T-cell (primary cell): ENCODE measurements around the gene THSD8. TPM values are rescaled to one million over a fixed set of nuclear protein-coding genes. Genes with fewer than 3 reads are reported as not detected.

ENCODE experiments used
- ATAC-seq, 4 experiments: fragments of 200-7000 bp in 3 of 4; fragments of 150-1000 bp in 1 of 4; cut with Tn5 transposase; replicated peaks in 1 of 4; 1 replicate in 3 of 4; 2 replicates in 1 of 4; pipeline ENCODE4 v1.10.0; 2021; ENCODE audit warnings: moderate library complexity in 3 of 4, mild to moderate bottlenecking in 2 of 4, moderate number of reproducible peaks in 1 of 4
- CTCF ChIA-PET, 2 donors: fragments of 300-600 bp; sonication (Branson Sonifier 250); formaldehyde crosslinking; loops; one replicate each; lab custom pipeline; 2022; ENCODE audit warnings: antibody characterized with exemption in 2 of 2; lab: Charles Lee
- POLR2A ChIA-PET, 2 donors: fragments of 300-600 bp; sonication (Branson Sonifier 250); formaldehyde crosslinking; loops; one replicate each; lab custom pipeline; 2022; ENCODE audit warnings: antibody characterized with exemption in 2 of 2; lab: Charles Lee
- DNase-seq, 35 experiments: peaks; one replicate each; pipeline versions ENCODE4 v3.0.0 to v3.0.0-alpha.2; 2013 to 2023
- H3K27ac ChIP-seq: one replicate; pipeline ENCODE4 v1.5.1; 2013; ENCODE audit warnings: low read length
- H3K27me3 ChIP-seq, 2 experiments: replicated peaks in 1 of 2; 1 replicate in 1 of 2; 2 replicates in 1 of 2; pipeline versions ENCODE4 v1.6.1 to v1.7.0; 2013; ENCODE audit warnings: low read length in 1 of 2, mixed read lengths in 1 of 2; ENCODE audit not compliant: control insufficient read depth in 2 of 2, insufficient read depth in 2 of 2; ENCODE audit errors: extremely low read depth in 1 of 2
- H3K36me3 ChIP-seq, 2 donors: 1 replicate in 1 of 2; 2 replicates in 1 of 2; pipeline versions ENCODE4 v1.6.1 to v1.7.0; 2013; ENCODE audit warnings: low read length in 1 of 2; ENCODE audit not compliant: control insufficient read depth in 2 of 2, insufficient read depth in 1 of 2; ENCODE audit errors: extremely low read depth in 1 of 2
- H3K4me1 ChIP-seq, 2 experiments: 1 replicate in 1 of 2; 2 replicates in 1 of 2; pipeline versions ENCODE4 v1.6.1 to v1.7.0; 2013; ENCODE audit warnings: low read length in 2 of 2, mixed read lengths in 1 of 2; ENCODE audit not compliant: insufficient read depth in 2 of 2, control insufficient read depth in 1 of 2; ENCODE audit errors: extremely low read depth in 1 of 2
- H3K4me3 ChIP-seq, 2 donors: 1 replicate in 1 of 2; 2 replicates in 1 of 2; pipeline versions ENCODE4 v1.5.1 to v1.7.0; 2013; ENCODE audit warnings: mild to moderate bottlenecking in 2 of 2, low read length in 1 of 2, moderate library complexity in 1 of 2; ENCODE audit not compliant: control insufficient read depth in 1 of 2; ENCODE audit errors: extremely low read depth in 1 of 2
- H3K9me3 ChIP-seq: 2 replicates; pipeline ENCODE4 v1.7.0; 2013
- H3K27ac Mint-ChIP-seq, 2 donors: one replicate each; pipeline ENCODE4 v1.8.0; 2020 to 2021; ENCODE audit warnings: mild to moderate bottlenecking in 2 of 2, mixed read lengths in 2 of 2
- H3K27me3 Mint-ChIP-seq, 2 donors: one replicate each; pipeline ENCODE4 v1.8.0; 2021 to 2022; ENCODE audit warnings: mixed read lengths in 2 of 2
- H3K36me3 Mint-ChIP-seq: one replicate; pipeline ENCODE4 v1.8.0; 2021; ENCODE audit warnings: mixed read lengths
- H3K4me1 Mint-ChIP-seq, 3 donors: one replicate each; pipeline ENCODE4 v1.8.0; 2020 to 2022; ENCODE audit warnings: mixed read lengths in 3 of 3, mild to moderate bottlenecking in 1 of 3
- H3K4me3 Mint-ChIP-seq, 3 donors: one replicate each; pipeline ENCODE4 v1.8.0; 2020 to 2022; ENCODE audit warnings: mild to moderate bottlenecking in 3 of 3, mixed read lengths in 3 of 3, moderate library complexity in 3 of 3
- H3K9me3 Mint-ChIP-seq, 3 donors: one replicate each; pipeline ENCODE4 v1.8.0; 2020 to 2022; ENCODE audit warnings: mixed read lengths in 3 of 3
- WGBS: methylation state at CpG from one replicate; pipeline ENCODE4 v1.1.5; 2013; ENCODE audit warnings: missing lambda C conversion rate; ENCODE audit not compliant: insufficient coverage; 5-methylcytosine and 5-hydroxymethylcytosine counted together
- total RNA-seq, 35 experiments: library from RNA in 6 of 35; stranded (reverse) in 6 of 35; fragments of 120-200 nt in 1 of 35; gene quantifications; one replicate each; pipeline versions ENCODE4 v1.2.1 to v1.2.4 and lab custom pipeline; 2013 to 2026

Gene THSD8
- total RNA-seq, 5 donors from 2014 or later (not counting 1 experiment from before 2014, with no cell fraction given), result 0.63 to 2.4 (median 0.97) TPM; not detected in 1

- POLR2A ChIA-PET, result interaction anchor here (0.7 to 2.8 kb wide), 2 partner anchors 13 to 18 kb away, joined by 4 to 10 read pairs; partner anchors contain the start of gene JUNB (in 1 of the 2)
- H3K36me3 Mint-ChIP-seq, result no peaks in the 10 kb centered on the region
- no peaks in the 10 kb centered on the region for H3K9me3 Mint-ChIP-seq
- no peaks in the 10 kb centered on the region for H3K9me3 ChIP-seq
- no peaks in the 10 kb centered on the region for H3K36me3 ChIP-seq
- WGBS, result 5% methylated on average over 19 of the region's 44 CpGs
- H3K27ac Mint-ChIP-seq, result peak overlapping the region; percentile 88
- H3K4me3 Mint-ChIP-seq, result peak overlapping the region; percentile 77 to 83 (median 82)
- DNase-seq (peak in 15 of 35 experiments; percentile 23 to 63 (median 46)), ATAC-seq (no peak)
- peaks cover 16 to 70% of the 10 kb centered on the region in 2 experiments for H3K4me1 ChIP-seq
- H3K27ac ChIP-seq, result peak overlapping the region; percentile 89
- H3K27me3 Mint-ChIP-seq, result no peaks in the 10 kb centered on the region
- no peaks in the 10 kb centered on the region for H3K27me3 ChIP-seq
- peak overlapping the region; percentile 65 to 88 for H3K4me3 ChIP-seq
- CTCF ChIA-PET, result interaction anchor here (0.9 to 4.1 kb wide), 8 partner anchors 13 to 28 kb away, joined by 3 to 32 read pairs (median 5); partner anchors contain the start of genes JUNB (in 1 of the 2) and RNASEH2A (in 1 of the 2)
- peaks cover 38 to 46% (median 41%) of the 10 kb centered on the region in 3 donors for H3K4me1 Mint-ChIP-seq
These were observed 23.6 kb upstream of the THSD8 start for GRCh38 chr19:12778017-12778904.

- peaks cover 22 to 76% of the 10 kb centered on the region in 2 experiments for H3K4me1 ChIP-seq
These were observed 23.0 kb upstream of the THSD8 start for GRCh38 chr19:12778905-12779161.

GRCh38 chr19:12779162-12779993 is 22.5 kb upstream of the THSD8 start:
- Histone ChIP-seq H3K4me3 (no peak overlapping the region), H3K4me1 (peaks cover 25 to 81% of the 10 kb centered on the region in 2 experiments), H3K27ac (peak overlapping the region; percentile 89), H3K36me3 (no peaks in the 10 kb centered on the region), H3K9me3 (no peaks in the 10 kb centered on the region), H3K27me3 (no peaks in the 10 kb centered on the region)
- Mint-ChIP-seq H3K27me3 (no peaks in the 10 kb centered on the region), H3K4me3 (peak overlapping the region; percentile 25 to 83 (median 55)), H3K4me1 (peaks cover 41 to 46% (median 43%) of the 10 kb centered on the region in 3 donors), H3K9me3 (no peaks in the 10 kb centered on the region), H3K36me3 (no peaks in the 10 kb centered on the region), H3K27ac (peak overlapping the region; percentile 88)
- CTCF ChIA-PET, result interaction anchor here (1.0 to 3.2 kb wide), 5 partner anchors 15 to 19 kb away, joined by 3 to 32 read pairs (median 4); no protein-coding TSS in a partner anchor
- DNase-seq (no peak), ATAC-seq (no peak)
- WGBS, result 84% methylated on average over 14 of the region's 15 CpGs
- POLR2A ChIA-PET, result no interaction called here

More at GRCh38 chr19:12778905-12779161, 23.0 kb upstream of the THSD8 start:
- H3K27me3 ChIP-seq, result no peaks in the 10 kb centered on the region
- DNase-seq (no peak), ATAC-seq (no peak)
- Mint-ChIP-seq H3K27ac (peak overlapping the region; percentile 88), H3K9me3 (no peaks in the 10 kb centered on the region), H3K27me3 (no peaks in the 10 kb centered on the region), H3K36me3 (no peaks in the 10 kb centered on the region), H3K4me1 (peaks cover 41 to 46% (median 43%) of the 10 kb centered on the region in 3 donors), H3K4me3 (peak overlapping the region; percentile 77 to 83 (median 82))
- ChIA-PET POLR2A (interaction anchor here (0.7 to 2.8 kb wide), 2 partner anchors 13 to 17 kb away, joined by 4 to 10 read pairs; partner anchors contain the start of gene JUNB (in 1 of the 2)), CTCF (interaction anchor here (0.9 to 3.2 kb wide), 7 partner anchors 13 to 27 kb away, joined by 3 to 32 read pairs (median 4); partner anchors contain the start of genes JUNB (in 1 of the 2) and RNASEH2A (in 1 of the 2))
- H3K36me3 ChIP-seq, result no peaks in the 10 kb centered on the region
- no CpG with 5 or more reads among the region's 6 CpGs for WGBS
- no peaks in the 10 kb centered on the region for H3K9me3 ChIP-seq
- H3K4me3 ChIP-seq, result peak overlapping the region in 1 of 2 donors; percentile 88
- peak overlapping the region; percentile 89 for H3K27ac ChIP-seq

DNA sequence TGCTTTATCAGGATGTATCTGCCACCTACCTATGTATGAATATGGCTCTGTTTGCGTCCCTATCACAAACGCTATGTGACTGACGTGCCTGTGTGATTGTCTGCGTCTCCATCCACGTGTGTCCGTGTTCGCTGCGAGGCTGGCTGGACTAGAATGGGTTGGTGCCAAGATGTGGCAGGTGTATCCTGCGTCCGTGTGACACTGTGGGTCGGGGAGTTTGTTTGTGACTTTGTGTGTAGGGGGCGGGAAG is 19.8 kb upstream of the THSD8 start:
- Mint-ChIP-seq H3K4me3 (peak overlapping the region; percentile 85 to 95 (median 89)), H3K27ac (peak overlapping the region; percentile 100), H3K4me1 (peaks cover 33 to 46% (median 43%) of the 10 kb centered on the region in 3 donors), H3K36me3 (no peaks in the 10 kb centered on the region), H3K9me3 (no peaks in the 10 kb centered on the region), H3K27me3 (no peaks in the 10 kb centered on the region)
- CTCF ChIA-PET, result interaction anchor here in 1 of 2 donors (0.7 to 2.1 kb wide), 3 partner anchors 10 to 73 kb away, joined by 3 to 20 read pairs (median 10); partner anchors contain the start of gene JUNB
- Histone ChIP-seq H3K9me3 (no peaks in the 10 kb centered on the region), H3K4me1 (peaks cover 46 to 86% of the 10 kb centered on the region in 2 experiments), H3K27me3 (no peaks in the 10 kb centered on the region), H3K4me3 (peak overlapping the region; percentile 48 to 66), H3K27ac (peak overlapping the region; percentile 100), H3K36me3 (no peaks in the 10 kb centered on the region)
- DNase-seq (peak in 7 of 35 experiments; percentile 93 to 97 (median 95)), ATAC-seq (peak in 2 of 4 experiments; percentile 44 to 79)
- POLR2A ChIA-PET, result interaction anchor here (0.8 to 2.7 kb wide), 4 partner anchors 9 to 338 kb away, joined by 3 to 45 read pairs (median 6); partner anchors contain the start of gene JUNB (in 2 of the 2)
- 0% methylated on average over 11 of the region's 12 CpGs for WGBS

GRCh38 chr19:12782424-12783290 is 19.2 kb upstream of the THSD8 start:
- H3K27ac ChIP-seq, result peak overlapping the region; percentile 100
- H3K4me3 ChIP-seq, result peak overlapping the region; percentile 62 to 66
- Mint-ChIP-seq H3K36me3 (no peaks in the 10 kb centered on the region), H3K27ac (peak overlapping the region; percentile 100), H3K4me1 (peaks cover 30 to 41% (median 37%) of the 10 kb centered on the region in 3 donors), H3K27me3 (no peaks in the 10 kb centered on the region), H3K4me3 (peak overlapping the region; percentile 85 to 95 (median 89)), H3K9me3 (no peaks in the 10 kb centered on the region)
- CTCF ChIA-PET, result interaction anchor here (0.7 to 2.1 kb wide), 4 partner anchors 9 to 72 kb away, joined by 3 to 20 read pairs (median 7); partner anchors contain the start of genes GET3 (in 1 of the 2) and JUNB (in 1 of the 2)
- POLR2A ChIA-PET, result interaction anchor here (0.6 to 2.7 kb wide), 6 partner anchors 9 to 1766 kb away, joined by 3 to 45 read pairs (median 4); partner anchors contain the start of gene JUNB (in 2 of the 2)
- under 1% methylated on average over 63 of the region's 88 CpGs for WGBS
- peaks cover 43 to 82% of the 10 kb centered on the region in 2 experiments for H3K4me1 ChIP-seq
- no peaks in the 10 kb centered on the region for H3K27me3 ChIP-seq
- DNase-seq (peak in 32 of 35 experiments; percentile 85 to 99 (median 96)), ATAC-seq (peak in 3 of 4 experiments; percentile 72 to 77 (median 77))
- no peaks in the 10 kb centered on the region for H3K9me3 ChIP-seq
- H3K36me3 ChIP-seq, result no peaks in the 10 kb centered on the region
